ENCODE results near the gene EMX1.

GRCh38 chr2:72937356-72937669, 20.0 kb downstream of the EMX1 start:
- TF ChIP-seq CTCF (conservative IDR thresholded peaks at IDR 0.05), result no peak
- TF ChIP-seq EZH2 (IDR thresholded peaks at IDR 0.05; ENCODE audit: low read depth), result no peak
